GM18499 (cell line): ENCODE results near the gene RASGRP3.

Source experiments
- ATAC-seq: cut with Tn5 transposase; IDR thresholded peaks from one replicate; pipeline ENCODE4 v1.9.1; 2021; ENCODE audit warnings: moderate number of reproducible peaks; ENCODE audit not compliant: insufficient read depth, unreplicated experiment

RASGRP3 gene

GRCh38 chr2:33489835-33490431 is 13.5 kb downstream of the RASGRP3 start:
- no peak for ATAC-seq

- no peak for ATAC-seq
These were observed 15.1 kb downstream of the RASGRP3 start for GRCh38 chr2:33491441-33492084.

- ATAC-seq = no peak
These were observed 16.1 kb downstream of the RASGRP3 start for GRCh38 chr2:33492399-33493134.

- ATAC-seq = peak; percentile 37
These were observed 17.8 kb downstream of the RASGRP3 start for GRCh38 chr2:33494155-33494779.

GRCh38 chr2:33494877-33495641 is 18.6 kb downstream of the RASGRP3 start:
- ATAC-seq = no peak

- no peak for ATAC-seq
These were observed 19.2 kb downstream of the RASGRP3 start for GRCh38 chr2:33495683-33496082.

GRCh38 chr2:33496150-33496549 is 19.7 kb downstream of the RASGRP3 start:
- no peak for ATAC-seq

- no peak for ATAC-seq
These were observed 20.3 kb downstream of the RASGRP3 start for GRCh38 chr2:33496726-33497125.

- ATAC-seq = peak; percentile 44
These were observed 20.8 kb downstream of the RASGRP3 start for GRCh38 chr2:33497221-33497650.

GRCh38 chr2:33498291-33498956 is 22.0 kb downstream of the RASGRP3 start:
- no peak for ATAC-seq

- ATAC-seq = no peak
These were observed 23.7 kb downstream of the RASGRP3 start for GRCh38 chr2:33500177-33500576.

GRCh38 chr2:33502025-33502424 is 25.6 kb downstream of the RASGRP3 start:
- no peak for ATAC-seq

- no peak for ATAC-seq
These were observed 26.6 kb downstream of the RASGRP3 start for GRCh38 chr2:33503002-33503401.

GRCh38 chr2:33505966-33506365 is 29.5 kb downstream of the RASGRP3 start:
- ATAC-seq = no peak

GRCh38 chr2:33509908-33510585 is 33.6 kb downstream of the RASGRP3 start:
- no peak for ATAC-seq

- ATAC-seq = no peak
These were observed 34.1 kb downstream of the RASGRP3 start for GRCh38 chr2:33510586-33510968.

GRCh38 chr2:33511141-33511540 is 34.7 kb downstream of the RASGRP3 start:
- no peak for ATAC-seq

GRCh38 chr2:33512112-33512511 is 35.7 kb downstream of the RASGRP3 start:
- ATAC-seq = no peak

GRCh38 chr2:33513480-33513879 is 37.0 kb downstream of the RASGRP3 start:
- ATAC-seq = no peak
